GM12878 (cell line): ENCODE data around the gene RPSA. TPM values are rescaled to one million over a fixed set of nuclear protein-coding genes. Genes with fewer than 3 reads are reported as not detected.

Experiments used
- ATAC-seq: fragments of 200-7000 bp; cut with Tn5 transposase; 3 replicates; pipeline ENCODE4 v1.9.1; 2020; ENCODE audit warnings: mild to moderate bottlenecking, moderate library complexity
- BruUV-seq: library from RNA; stranded (reverse); fragments of 400-500 nt; replicated peaks from 2 replicates; lab custom pipeline; 2021; lab: Mats Ljungman, UMichigan
- CTCF ChIA-PET: fragments of 300-600 bp; sonication (Branson Sonifier 250); formaldehyde crosslinking; extraction: SDS; loops from one replicate; lab custom pipeline; 2021; ENCODE audit warnings: inconsistent platforms; lab: Yijun Ruan, JAX
- POLR2A ChIA-PET: fragments of 350-600 bp; formaldehyde crosslinking; extraction: SDS; loops from one replicate; lab custom pipeline; 2021; ENCODE audit warnings: inconsistent platforms; lab: Charles Lee
- RAD21 ChIA-PET: fragments of 300-600 bp; sonication (Branson Sonifier 250); formaldehyde crosslinking; loops from one replicate; lab custom pipeline; 2023; ENCODE audit warnings: antibody characterized with exemption; ENCODE audit not compliant: unreplicated experiment; lab: Charles Lee
- SMC1A ChIA-PET: fragments of 300-600 bp; sonication (Branson Sonifier 250); formaldehyde crosslinking; loops from one replicate; lab custom pipeline; 2023; ENCODE audit not compliant: unreplicated experiment, uncharacterized antibody; lab: Charles Lee
- DNase-seq: peaks from one replicate; pipeline ENCODE4 v3.0.0-alpha.2; 2011; ENCODE audit warnings: low read depth, low spot score
- FAIRE-seq: peaks from 3 replicates; lab custom pipeline; 2011; peaks lifted over from hg19 to GRCh38; lab: Jason Lieb, UNC
- H2AFZ ChIP-seq: 2 replicates; pipeline ENCODE4 v1.6.0; 2011; ENCODE audit warnings: low read depth, low read length, control low read depth; ENCODE audit not compliant: control insufficient read depth
- H3K27ac ChIP-seq: 2 replicates; pipeline ENCODE4 v1.5.1; 2011; ENCODE audit warnings: control low read depth; ENCODE audit not compliant: control insufficient read depth, insufficient read depth
- H3K27me3 ChIP-seq, 2 experiments: replicated peaks in 1 of 2; 2 replicates each; pipeline versions ENCODE4 v1.6.0 to v1.6.1; 2011; ENCODE audit warnings: low read length in 1 of 2; ENCODE audit not compliant: control insufficient read depth in 2 of 2, insufficient read depth in 2 of 2
- H3K36me3 ChIP-seq, 2 experiments: 2 replicates each; pipeline ENCODE4 v1.5.1; 2011; ENCODE audit warnings: low read length in 1 of 2; ENCODE audit not compliant: control insufficient read depth in 2 of 2, insufficient read depth in 2 of 2
- H3K4me1 ChIP-seq: 2 replicates; pipeline ENCODE4 v1.6.1; 2011; ENCODE audit warnings: mild to moderate bottlenecking, low read length, moderate library complexity, mixed read lengths; ENCODE audit not compliant: control insufficient read depth, insufficient read depth
- H3K4me2 ChIP-seq: 2 replicates; pipeline ENCODE4 v1.6.0; 2011; ENCODE audit warnings: control low read depth; ENCODE audit not compliant: control insufficient read depth, insufficient read depth
- H3K4me3 ChIP-seq: fragments of 200-600 bp; sonication (generic); 2 replicates; pipeline ENCODE4 v1.5.1; 2016
- H3K79me2 ChIP-seq: 2 replicates; pipeline ENCODE4 v1.6.0; 2011; ENCODE audit warnings: low read length; ENCODE audit not compliant: control insufficient read depth, insufficient read depth
- H3K9ac ChIP-seq: 2 replicates; pipeline ENCODE4 v1.8.0; 2011; ENCODE audit warnings: low read length, control low read depth, mixed read lengths; ENCODE audit not compliant: control insufficient read depth, insufficient read depth
- H3K9me3 ChIP-seq: replicated peaks from 3 replicates; pipeline ENCODE4 v1.5.1; 2011; ENCODE audit warnings: mild to moderate bottlenecking, low read length; ENCODE audit not compliant: control insufficient read depth, insufficient read depth
- H4K20me1 ChIP-seq: 2 replicates; pipeline ENCODE4 v1.6.0; 2011; ENCODE audit not compliant: control insufficient read depth, insufficient read depth
- ASH2L ChIP-seq: fragments of 300-600, 200-600 bp; sonication (generic); IDR thresholded peaks from 2 replicates; pipeline ENCODE4 v1.6.1; 2017; ENCODE audit warnings: low read depth, mild to moderate bottlenecking, borderline replicate concordance
- CBX5 ChIP-seq: sonication (generic); IDR thresholded peaks from 2 replicates; pipeline ENCODE4 v1.6.1; 2016; ENCODE audit warnings: low read depth, moderate library complexity, mild to moderate bottlenecking, inconsistent platforms
- DPF2 ChIP-seq: fragments of 450-650 bp; IDR thresholded peaks from 2 replicates; pipeline ENCODE4 v1.6.1; 2017; ENCODE audit warnings: mild to moderate bottlenecking
- MYB ChIP-seq: fragments of 150-350 bp; IDR thresholded peaks from 2 replicates; pipeline ENCODE4 v1.6.1; 2014; ENCODE audit warnings: mild to moderate bottlenecking, low read depth, low read length, borderline replicate concordance
- SKIL ChIP-seq: fragments of 450-650 bp; IDR thresholded peaks from 2 replicates; pipeline ENCODE4 v1.6.1; 2017; ENCODE audit warnings: mild to moderate bottlenecking, low read depth, inconsistent platforms; ENCODE audit not compliant: poor library complexity, severe bottlenecking
- SUZ12 ChIP-seq: fragments of 200-600 bp; sonication (generic); IDR thresholded peaks from one replicate; pipeline ENCODE4 v1.6.1; 2018; ENCODE audit warnings: antibody characterized with exemption, mild to moderate bottlenecking; ENCODE audit not compliant: unreplicated experiment
- ZBTB4 ChIP-seq: fragments of 450-650 bp; formaldehyde crosslinking; IDR thresholded peaks from 2 replicates; pipeline ENCODE4 v1.4.0; 2022; ENCODE audit warnings: mild to moderate bottlenecking, moderate library complexity
- WGBS: methylation state at CpG from one replicate; pipeline ENCODE4 v1.1.6; 2016; ENCODE audit warnings: low lambda C conversion rate; ENCODE audit not compliant: insufficient replicate concordance, insufficient coverage; ENCODE audit errors: missing lambda C conversion rate; 5-methylcytosine and 5-hydroxymethylcytosine counted together
- in situ Hi-C: fragments of 300-500 bp; cut with MboI; formaldehyde crosslinking; loops from 9 replicates; pipeline ENCODE4 v1.14.3; 2018; ENCODE audit warnings: mixed read lengths
- intact Hi-C: fragments of 100-400 bp; cut with micrococcal nuclease; formaldehyde crosslinking; loops from one replicate; pipeline ENCODE4 v1.14.2; 2022; ENCODE audit not compliant: unreplicated experiment
- polyA plus RNA-seq, 11 experiments: library from polyadenylated mRNA; depleted of rRNA in 4 of 11; unstranded in 6 of 11; stranded (reverse) in 5 of 11; fragments of >200 nt; fragmentation: Nextera tagmentation in 4 of 11; fragmentation: Illumina TruSeq in 1 of 11; extraction: Ambion mirVana in 4 of 11; extraction: Trizol in 1 of 11; gene quantifications; 1 replicate in 1 of 11; 2 replicates in 10 of 11; pipeline versions ENCODE4 v1.2.1 to v1.2.3, GENCODE V29; 2011 to 2016; ENCODE audit warnings: inconsistent platforms in 2 of 11, missing spikeins in 2 of 11, low read depth in 1 of 11
- total RNA-seq, 4 experiments: library from RNA; depleted of rRNA in 3 of 4; stranded (reverse); fragments of >200 nt in 3 of 4; fragmentation: Illumina TruSeq in 1 of 4; extraction: Trizol in 1 of 4; gene quantifications; 2 replicates each; pipeline versions ENCODE4 v1.2.1 to v1.2.3, GENCODE V29; 2013 to 2021

The RPSA gene
- total and polyA plus RNA-seq, 10 of the 15 experiments (the other 5 are each of a cell fraction or from before 2014, with no cell fraction given) = 1,012 to 5,036 (median 3,460) TPM

- 76% methylated on average over 3 of the region's 3 CpGs for WGBS
- no peaks in the 10 kb centered on the region for H3K27me3 ChIP-seq
- POLR2A ChIA-PET = no interaction called here
- in situ Hi-C loops (no loop called here), intact Hi-C loops (no loop called here)
- no peak for FAIRE-seq
- H2AFZ ChIP-seq = no peak overlapping the region
- no peaks in the 10 kb centered on the region for H3K4me1 ChIP-seq
- no peak for ATAC-seq
- no peaks in the 10 kb centered on the region for H3K9me3 ChIP-seq
- no peak overlapping the region for H3K4me2 ChIP-seq
- H3K36me3 ChIP-seq = peaks cover 16 to 33% of the 10 kb centered on the region in 2 experiments
- no peaks in the 10 kb centered on the region for H4K20me1 ChIP-seq
- SMC1A ChIA-PET = interaction anchor here (1.3 to 1.7 kb wide), 2 partner anchors 10 to 11 kb away, joined by 3 read pairs; no protein-coding TSS in a partner anchor
- TF ChIP-seq CBX5 (no peak), SKIL (no peak), ASH2L (no peak), DPF2 (no peak), ZBTB4 (CRISPR knock-in tag) (no peak), MYB (no peak), SUZ12 (no peak)
- TF ChIP-seq, all 136 proteins: peak for 0
- BruUV-seq = no TSS peak
- H3K4me3 ChIP-seq = no peak overlapping the region
- ChIA-PET RAD21 (no interaction called here), CTCF (no interaction called here)
- H3K9ac ChIP-seq = no peak overlapping the region
- no peak for DNase-seq
- no peaks in the 10 kb centered on the region for H3K79me2 ChIP-seq
- no peak overlapping the region for H3K27ac ChIP-seq
Measured at GRCh38 chr3:39396690-39397089, 9.8 kb upstream of the RPSA start.
